Bone marrow (tissue), 2 donors: ENCODE data around the gene PTPRC.

Experiments used
- DNase-seq, 2 donors: peaks; one replicate each; lab custom pipeline; 2025; lab: John Stamatoyannopoulos, UW

PTPRC gene

GRCh38 chr1:198620218-198620617 lies 18.6 kb upstream of the PTPRC start:
- DNase-seq, result no peak

- peak in 1 of 2 donors; percentile 70 for DNase-seq
These were observed 17.7 kb upstream of the PTPRC start for GRCh38 chr1:198620951-198621824.

GRCh38 chr1:198622001-198622400 lies 16.8 kb upstream of the PTPRC start:
- no peak for DNase-seq

GRCh38 chr1:198623752-198624647 lies 14.8 kb upstream of the PTPRC start:
- no peak for DNase-seq

GRCh38 chr1:198624648-198624980 lies 14.2 kb upstream of the PTPRC start:
- no peak for DNase-seq

- no peak for DNase-seq
These were observed 11.3 kb upstream of the PTPRC start for GRCh38 chr1:198627436-198628066.

GRCh38 chr1:198628067-198628455 lies 10.8 kb upstream of the PTPRC start:
- DNase-seq, result no peak

GRCh38 chr1:198629610-198630009 lies 9.2 kb upstream of the PTPRC start:
- DNase-seq, result no peak

GRCh38 chr1:198630863-198631262 lies 8.0 kb upstream of the PTPRC start:
- no peak for DNase-seq

GRCh38 chr1:198631292-198631691 lies 7.5 kb upstream of the PTPRC start:
- DNase-seq, result no peak

GRCh38 chr1:198632007-198632406 lies 6.8 kb upstream of the PTPRC start:
- no peak for DNase-seq

- no peak for DNase-seq
These were observed 5.1 kb upstream of the PTPRC start for GRCh38 chr1:198633675-198634121.

- DNase-seq, result no peak
These were observed 2.9 kb upstream of the PTPRC start for GRCh38 chr1:198635964-198636363.

GRCh38 chr1:198636391-198636790 lies 2.4 kb upstream of the PTPRC start:
- no peak for DNase-seq

GRCh38 chr1:198637157-198637556 lies 1.7 kb upstream of the PTPRC start:
- DNase-seq, result no peak

- no peak for DNase-seq
These were observed 863 bp upstream of the PTPRC start for GRCh38 chr1:198637916-198638437.

- no peak for DNase-seq
These were observed 399 bp upstream of the PTPRC start for GRCh38 chr1:198638441-198638840.

GRCh38 chr1:198639671-198640143 lies 867 bp downstream of the PTPRC start:
- DNase-seq, result no peak

GRCh38 chr1:198640174-198640573 lies 1.3 kb downstream of the PTPRC start:
- no peak for DNase-seq

GRCh38 chr1:198641501-198641900 lies 2.7 kb downstream of the PTPRC start:
- peak in 1 of 2 donors; percentile 51 for DNase-seq

- DNase-seq, result no peak
These were observed 3.3 kb downstream of the PTPRC start for GRCh38 chr1:198641966-198642668.
